Measurements from ENCODE around the gene ANAPC4. TPM values are rescaled to one million over a fixed set of nuclear protein-coding genes. Genes with fewer than 3 reads are reported as not detected.

The ANAPC4 gene, protein sequence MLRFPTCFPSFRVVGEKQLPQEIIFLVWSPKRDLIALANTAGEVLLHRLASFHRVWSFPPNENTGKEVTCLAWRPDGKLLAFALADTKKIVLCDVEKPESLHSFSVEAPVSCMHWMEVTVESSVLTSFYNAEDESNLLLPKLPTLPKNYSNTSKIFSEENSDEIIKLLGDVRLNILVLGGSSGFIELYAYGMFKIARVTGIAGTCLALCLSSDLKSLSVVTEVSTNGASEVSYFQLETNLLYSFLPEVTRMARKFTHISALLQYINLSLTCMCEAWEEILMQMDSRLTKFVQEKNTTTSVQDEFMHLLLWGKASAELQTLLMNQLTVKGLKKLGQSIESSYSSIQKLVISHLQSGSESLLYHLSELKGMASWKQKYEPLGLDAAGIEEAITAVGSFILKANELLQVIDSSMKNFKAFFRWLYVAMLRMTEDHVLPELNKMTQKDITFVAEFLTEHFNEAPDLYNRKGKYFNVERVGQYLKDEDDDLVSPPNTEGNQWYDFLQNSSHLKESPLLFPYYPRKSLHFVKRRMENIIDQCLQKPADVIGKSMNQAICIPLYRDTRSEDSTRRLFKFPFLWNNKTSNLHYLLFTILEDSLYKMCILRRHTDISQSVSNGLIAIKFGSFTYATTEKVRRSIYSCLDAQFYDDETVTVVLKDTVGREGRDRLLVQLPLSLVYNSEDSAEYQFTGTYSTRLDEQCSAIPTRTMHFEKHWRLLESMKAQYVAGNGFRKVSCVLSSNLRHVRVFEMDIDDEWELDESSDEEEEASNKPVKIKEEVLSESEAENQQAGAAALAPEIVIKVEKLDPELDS
- 15.0 and 21.0 TPM in 2 replicates for total RNA-seq

DNA sequence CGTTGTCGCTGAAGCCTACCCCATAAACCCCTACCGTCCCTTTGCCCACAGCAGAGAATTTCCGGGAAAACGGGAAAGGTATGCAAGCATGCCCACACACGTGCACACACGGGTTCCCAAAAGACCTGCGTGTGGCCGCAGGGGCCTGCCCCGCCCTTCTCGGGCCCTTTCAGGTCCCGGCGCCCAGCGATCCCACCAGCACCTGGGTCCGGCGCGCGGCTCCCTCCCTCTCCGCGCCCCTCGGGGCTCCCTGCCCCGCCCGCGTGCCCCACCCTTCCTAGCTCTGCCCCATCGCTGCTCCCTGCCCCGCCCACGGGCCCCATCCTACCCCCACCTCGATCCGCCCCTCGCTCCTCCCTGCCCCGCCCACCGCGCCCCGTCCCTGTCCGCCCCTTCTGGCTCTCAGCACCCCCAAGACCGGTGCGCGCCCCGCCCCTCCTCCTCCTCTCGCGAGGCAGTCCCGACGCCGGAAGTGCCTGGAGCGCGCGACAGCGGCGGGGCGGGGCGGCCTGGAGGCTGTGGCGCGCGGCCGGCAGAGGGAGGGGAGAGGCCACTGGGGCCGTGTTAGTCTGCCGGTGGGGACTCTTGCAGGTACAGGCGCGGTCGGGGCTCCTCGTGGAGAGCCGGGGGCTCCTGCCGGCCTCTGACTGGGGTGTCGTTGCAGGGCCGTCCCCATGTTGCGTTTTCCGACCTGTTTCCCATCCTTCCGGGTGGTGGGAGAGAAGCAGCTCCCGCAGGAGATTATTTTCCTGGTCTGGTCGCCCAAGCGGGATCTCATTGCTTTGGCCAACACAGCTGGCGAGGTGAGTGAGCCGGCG lies at the start of gene ANAPC4:
ANAPC4 (plus strand) TSS at position 510 of the 818 bp plus-strand sequence; CDS start at position 675, 165 bp downstream.

Other genes with a start within 250 kb of the ANAPC4 start
- 2.8 and 3.7 TPM in 2 replicates for gene SEPSECS, start 216.8 kb upstream of the ANAPC4 start, total RNA-seq
- gene PI4K2B, start 143.2 kb upstream of the ANAPC4 start, total RNA-seq, result 14.3 and 19.3 TPM in 2 replicates
- 6.2 and 10.4 TPM in 2 replicates for gene ZCCHC4, start 64.5 kb upstream of the ANAPC4 start, total RNA-seq

Measured in bronchus fibroblast of lung (primary cell).